ENCODE measurements around the gene PDLIM3. TPM values are rescaled to one million over a fixed set of nuclear protein-coding genes. Genes with fewer than 3 reads are reported as not detected.

PDLIM3 gene
- total RNA-seq = not detected in 2 replicates

GRCh38 chr4:185534866-185535611 is at the start of gene PDLIM3:
PDLIM3 (minus strand) TSS chr4:185535507; CDS start chr4:185535434, 73 bp downstream.

GRCh38 chr4:185471235-185472102 is 63.8 kb downstream of the PDLIM3 start, which contains the start of gene CCDC110:
CCDC110 (minus strand) TSS chr4:185471733; CDS start chr4:185471683, 50 bp downstream.

Other genes starting within 250 kb of the PDLIM3 start
- gene LRP2BP, start 139.6 kb downstream of the PDLIM3 start, total RNA-seq = 0.98 and 1.2 TPM in 2 replicates
- 15.7 and 26.5 TPM in 2 replicates for gene ANKRD37, start 138.7 kb downstream of the PDLIM3 start, total RNA-seq
- gene UFSP2, start 109.5 kb downstream of the PDLIM3 start, total RNA-seq = 31.3 and 36.9 TPM in 2 replicates
- gene CCDC110, start 63.8 kb downstream of the PDLIM3 start, total RNA-seq = 0.11 and 0.39 TPM in 2 replicates